Vagina (tissue), 2 donors: ENCODE measurements around the gene CHD6.

Experiments used
- POLR2A ChIP-seq, 2 donors: fragments of 450-650 bp; IDR thresholded peaks; one replicate each; pipeline ENCODE4 v1.6.1; 2017; ENCODE audit warnings: antibody characterized with exemption in 2 of 2, mild to moderate bottlenecking in 2 of 2, moderate library complexity in 2 of 2
- TF ChIP-seq, protein P1 (sequence below), 3 experiments: fragments of 450-650 bp in 2 of 3; fragments of 200-600 bp in 1 of 3; sonication (generic) in 1 of 3; IDR thresholded peaks; one replicate each; pipeline ENCODE4 v1.5.1; 2017 to 2019; ENCODE audit warnings: antibody characterized with exemption in 3 of 3, mild to moderate bottlenecking in 2 of 3, moderate library complexity in 2 of 3

DNA sequence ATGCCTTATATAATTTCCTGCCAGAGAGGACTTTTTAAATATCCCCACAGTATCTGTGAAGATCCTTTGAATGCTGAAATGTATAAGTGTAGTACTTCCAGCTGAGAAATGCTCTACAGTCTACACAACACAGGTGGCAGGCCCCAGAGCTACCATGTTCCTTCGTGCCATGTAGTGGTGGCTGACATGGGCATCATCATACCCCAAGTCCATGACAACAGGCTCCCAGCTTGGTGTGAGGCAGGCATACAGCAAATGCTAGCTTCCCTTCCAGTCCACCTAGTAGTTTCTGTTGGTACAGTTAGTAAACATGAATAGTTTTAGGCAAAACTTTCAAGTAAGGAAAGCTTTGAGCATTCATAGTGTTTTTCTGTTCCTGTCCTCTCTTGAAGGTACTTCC lies 190.3 kb downstream of the CHD6 start:
- no peak for TF ChIP-seq POLR2A (IDR thresholded peaks at IDR 0.05)
- TF ChIP-seq, protein P1, sequence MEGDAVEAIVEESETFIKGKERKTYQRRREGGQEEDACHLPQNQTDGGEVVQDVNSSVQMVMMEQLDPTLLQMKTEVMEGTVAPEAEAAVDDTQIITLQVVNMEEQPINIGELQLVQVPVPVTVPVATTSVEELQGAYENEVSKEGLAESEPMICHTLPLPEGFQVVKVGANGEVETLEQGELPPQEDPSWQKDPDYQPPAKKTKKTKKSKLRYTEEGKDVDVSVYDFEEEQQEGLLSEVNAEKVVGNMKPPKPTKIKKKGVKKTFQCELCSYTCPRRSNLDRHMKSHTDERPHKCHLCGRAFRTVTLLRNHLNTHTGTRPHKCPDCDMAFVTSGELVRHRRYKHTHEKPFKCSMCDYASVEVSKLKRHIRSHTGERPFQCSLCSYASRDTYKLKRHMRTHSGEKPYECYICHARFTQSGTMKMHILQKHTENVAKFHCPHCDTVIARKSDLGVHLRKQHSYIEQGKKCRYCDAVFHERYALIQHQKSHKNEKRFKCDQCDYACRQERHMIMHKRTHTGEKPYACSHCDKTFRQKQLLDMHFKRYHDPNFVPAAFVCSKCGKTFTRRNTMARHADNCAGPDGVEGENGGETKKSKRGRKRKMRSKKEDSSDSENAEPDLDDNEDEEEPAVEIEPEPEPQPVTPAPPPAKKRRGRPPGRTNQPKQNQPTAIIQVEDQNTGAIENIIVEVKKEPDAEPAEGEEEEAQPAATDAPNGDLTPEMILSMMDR (IDR thresholded peaks at IDR 0.05), result no peak
